ENCODE data around the gene EXOC2.

DNA sequence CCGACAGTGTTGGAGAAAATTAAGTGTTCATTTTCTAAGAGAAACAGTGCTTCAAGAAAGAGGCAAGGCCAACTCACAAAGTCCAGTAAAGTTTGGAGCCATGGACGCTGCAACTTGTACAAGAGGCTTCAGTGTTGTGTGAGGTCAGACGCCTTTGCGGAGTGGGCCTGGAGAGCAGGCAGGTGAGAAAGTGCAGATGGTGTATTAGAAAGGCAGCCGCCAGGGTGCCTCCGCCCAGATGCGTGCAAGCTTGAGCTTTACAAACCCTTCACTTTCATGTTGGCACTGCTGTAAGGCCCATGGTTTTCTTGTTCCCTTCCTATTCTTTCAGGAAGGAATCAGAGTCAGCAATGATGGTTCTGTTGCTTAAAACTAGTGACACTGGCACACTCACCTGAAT, 25.4 kb upstream of the EXOC2 start:
- no peak for TF ChIP-seq TAF1 (IDR thresholded peaks at IDR 0.05; ENCODE audit: borderline replicate concordance, insufficient read depth, low read length)
- TF ChIP-seq POLR2AphosphoS5 (IDR thresholded peaks at IDR 0.05; ENCODE audit: low read depth, low read length) = no peak
- TF ChIP-seq SIN3A (IDR thresholded peaks at IDR 0.05; ENCODE audit: borderline replicate concordance, insufficient read depth, low read length) = no peak
- TF ChIP-seq, protein P1, sequence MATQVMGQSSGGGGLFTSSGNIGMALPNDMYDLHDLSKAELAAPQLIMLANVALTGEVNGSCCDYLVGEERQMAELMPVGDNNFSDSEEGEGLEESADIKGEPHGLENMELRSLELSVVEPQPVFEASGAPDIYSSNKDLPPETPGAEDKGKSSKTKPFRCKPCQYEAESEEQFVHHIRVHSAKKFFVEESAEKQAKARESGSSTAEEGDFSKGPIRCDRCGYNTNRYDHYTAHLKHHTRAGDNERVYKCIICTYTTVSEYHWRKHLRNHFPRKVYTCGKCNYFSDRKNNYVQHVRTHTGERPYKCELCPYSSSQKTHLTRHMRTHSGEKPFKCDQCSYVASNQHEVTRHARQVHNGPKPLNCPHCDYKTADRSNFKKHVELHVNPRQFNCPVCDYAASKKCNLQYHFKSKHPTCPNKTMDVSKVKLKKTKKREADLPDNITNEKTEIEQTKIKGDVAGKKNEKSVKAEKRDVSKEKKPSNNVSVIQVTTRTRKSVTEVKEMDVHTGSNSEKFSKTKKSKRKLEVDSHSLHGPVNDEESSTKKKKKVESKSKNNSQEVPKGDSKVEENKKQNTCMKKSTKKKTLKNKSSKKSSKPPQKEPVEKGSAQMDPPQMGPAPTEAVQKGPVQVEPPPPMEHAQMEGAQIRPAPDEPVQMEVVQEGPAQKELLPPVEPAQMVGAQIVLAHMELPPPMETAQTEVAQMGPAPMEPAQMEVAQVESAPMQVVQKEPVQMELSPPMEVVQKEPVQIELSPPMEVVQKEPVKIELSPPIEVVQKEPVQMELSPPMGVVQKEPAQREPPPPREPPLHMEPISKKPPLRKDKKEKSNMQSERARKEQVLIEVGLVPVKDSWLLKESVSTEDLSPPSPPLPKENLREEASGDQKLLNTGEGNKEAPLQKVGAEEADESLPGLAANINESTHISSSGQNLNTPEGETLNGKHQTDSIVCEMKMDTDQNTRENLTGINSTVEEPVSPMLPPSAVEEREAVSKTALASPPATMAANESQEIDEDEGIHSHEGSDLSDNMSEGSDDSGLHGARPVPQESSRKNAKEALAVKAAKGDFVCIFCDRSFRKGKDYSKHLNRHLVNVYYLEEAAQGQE (IDR thresholded peaks at IDR 0.05; ENCODE audit: insufficient read depth in 1 of 2, low read depth in 2 of 2, low read length in 2 of 2) = no peak
- TF ChIP-seq FOXP2 (optimal IDR thresholded peaks at IDR 0.05; ENCODE audit: borderline replicate concordance, extremely low read depth, extremely low read length, insufficient read depth) = no peak
